Activated CD4-positive, CD25-positive, alpha-beta regulatory T cell treated with anti-CD3 and anti-CD28 coated beads, Interleukin-2, amount 50 U/mL, for 72 hours (primary cell): ENCODE data around the gene ATP2C2.
"Not testable (repeated sequence)": the region's sequence is repeated elsewhere in the genome, so short reads cannot be mapped to it uniquely, and the experiment has no call there.

Experiments
- DNase-seq: peaks from one replicate; pipeline ENCODE4 v3.0.0; 2021

Gene ATP2C2

GRCh38 chr16:84341528-84342295 is 26.6 kb upstream of the ATP2C2 start:
- DNase-seq, result no peak

- DNase-seq, result not testable (repeated sequence)
Measured at GRCh38 chr16:84343800-84344199, 24.5 kb upstream of the ATP2C2 start.

- DNase-seq, result no peak
Measured at GRCh38 chr16:84344781-84345180, 23.6 kb upstream of the ATP2C2 start.

- no peak for DNase-seq
Measured at GRCh38 chr16:84347161-84347560, 21.2 kb upstream of the ATP2C2 start.

GRCh38 chr16:84348386-84348888 is 19.9 kb upstream of the ATP2C2 start:
- no peak for DNase-seq

GRCh38 chr16:84349862-84350684 is 18.3 kb upstream of the ATP2C2 start:
- DNase-seq, result no peak

- no peak for DNase-seq
Measured at GRCh38 chr16:84350685-84351400, 17.5 kb upstream of the ATP2C2 start.

- no peak for DNase-seq
Measured at GRCh38 chr16:84351630-84352029, 16.7 kb upstream of the ATP2C2 start.

GRCh38 chr16:84354306-84354705 is 14.0 kb upstream of the ATP2C2 start:
- no peak for DNase-seq

GRCh38 chr16:84355149-84355548 is 13.2 kb upstream of the ATP2C2 start:
- DNase-seq, result no peak

GRCh38 chr16:84356176-84356575 is 12.2 kb upstream of the ATP2C2 start:
- no peak for DNase-seq

- no peak for DNase-seq
Measured at GRCh38 chr16:84356591-84357116, 11.7 kb upstream of the ATP2C2 start.

- no peak for DNase-seq
Measured at GRCh38 chr16:84357191-84357651, 11.1 kb upstream of the ATP2C2 start.

- no peak for DNase-seq
Measured at GRCh38 chr16:84358601-84359295, 9.6 kb upstream of the ATP2C2 start.

GRCh38 chr16:84359326-84359725 is 9.0 kb upstream of the ATP2C2 start:
- DNase-seq, result no peak

GRCh38 chr16:84360170-84360569 is 8.2 kb upstream of the ATP2C2 start:
- DNase-seq, result no peak

GRCh38 chr16:84360748-84361147 is 7.6 kb upstream of the ATP2C2 start:
- no peak for DNase-seq

GRCh38 chr16:84361546-84361945 is 6.8 kb upstream of the ATP2C2 start:
- DNase-seq, result no peak

GRCh38 chr16:84362471-84362941 is 5.8 kb upstream of the ATP2C2 start:
- DNase-seq, result no peak

GRCh38 chr16:84366208-84366607 is 2.1 kb upstream of the ATP2C2 start:
- DNase-seq, result no peak

- DNase-seq, result no peak
Measured at GRCh38 chr16:84367297-84367680, 1.0 kb upstream of the ATP2C2 start.

- DNase-seq, result no peak
Measured at GRCh38 chr16:84367750-84368307, 509 bp upstream of the ATP2C2 start.
